ENCODE data around the gene SHISA2. TPM values are rescaled to one million over a fixed set of nuclear protein-coding genes. Genes with fewer than 3 reads are reported as not detected.
"Not testable (repeated sequence)": the region's sequence is repeated elsewhere in the genome, so short reads cannot be mapped to it uniquely, and the experiment has no call there.

The SHISA2 gene
- 1 to 10 TPM in 2 of 4 donors, under 1 TPM in 2; 0.25 to 2.0 (median 1.1) TPM for total RNA-seq

DNA sequence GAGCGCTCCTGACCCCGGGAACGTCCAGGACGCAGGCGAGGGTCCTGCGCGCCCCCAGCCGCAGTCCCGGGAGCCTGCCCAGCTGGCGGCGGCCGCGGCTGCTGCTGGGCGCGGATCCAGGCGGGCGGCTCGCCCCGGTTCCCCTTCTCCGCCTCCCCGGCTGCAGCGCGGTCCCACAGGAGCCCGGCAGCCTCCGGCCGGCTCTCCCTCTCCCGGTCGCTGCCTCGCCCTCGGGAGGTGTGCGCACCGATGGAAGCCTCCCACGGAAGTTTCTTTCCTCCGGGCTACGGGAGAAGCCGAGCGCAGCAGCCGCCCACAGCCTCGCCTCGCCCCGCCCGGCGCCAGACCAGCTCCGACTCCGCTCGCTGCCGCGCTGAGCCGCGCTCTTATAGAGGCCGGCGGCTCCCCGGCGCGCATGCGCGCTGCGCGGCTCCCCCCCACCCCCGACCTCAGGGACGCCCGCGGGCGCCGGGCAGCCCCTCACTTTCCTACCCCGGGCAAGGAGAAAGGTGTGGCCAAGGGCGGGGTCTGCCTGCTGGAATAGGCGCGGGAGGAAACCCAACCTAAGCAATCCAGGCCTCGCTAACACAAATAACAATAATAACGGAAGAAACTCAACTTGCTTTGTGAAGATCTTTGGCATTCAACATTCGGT, at the start of gene SHISA2:
Gene SHISA2 (minus strand): TSS at position 360 of the 655 bp plus-strand sequence. CDS start 1,041 bp downstream, outside the sequence.
- ATAC-seq (ENCODE audit: low FRiP score) (peak; percentile 91), DNase-seq (ENCODE audit: low spot score) (no peak)
- TF ChIP-seq, protein P1, sequence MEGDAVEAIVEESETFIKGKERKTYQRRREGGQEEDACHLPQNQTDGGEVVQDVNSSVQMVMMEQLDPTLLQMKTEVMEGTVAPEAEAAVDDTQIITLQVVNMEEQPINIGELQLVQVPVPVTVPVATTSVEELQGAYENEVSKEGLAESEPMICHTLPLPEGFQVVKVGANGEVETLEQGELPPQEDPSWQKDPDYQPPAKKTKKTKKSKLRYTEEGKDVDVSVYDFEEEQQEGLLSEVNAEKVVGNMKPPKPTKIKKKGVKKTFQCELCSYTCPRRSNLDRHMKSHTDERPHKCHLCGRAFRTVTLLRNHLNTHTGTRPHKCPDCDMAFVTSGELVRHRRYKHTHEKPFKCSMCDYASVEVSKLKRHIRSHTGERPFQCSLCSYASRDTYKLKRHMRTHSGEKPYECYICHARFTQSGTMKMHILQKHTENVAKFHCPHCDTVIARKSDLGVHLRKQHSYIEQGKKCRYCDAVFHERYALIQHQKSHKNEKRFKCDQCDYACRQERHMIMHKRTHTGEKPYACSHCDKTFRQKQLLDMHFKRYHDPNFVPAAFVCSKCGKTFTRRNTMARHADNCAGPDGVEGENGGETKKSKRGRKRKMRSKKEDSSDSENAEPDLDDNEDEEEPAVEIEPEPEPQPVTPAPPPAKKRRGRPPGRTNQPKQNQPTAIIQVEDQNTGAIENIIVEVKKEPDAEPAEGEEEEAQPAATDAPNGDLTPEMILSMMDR (IDR thresholded peaks at IDR 0.05): no peak

DNA sequence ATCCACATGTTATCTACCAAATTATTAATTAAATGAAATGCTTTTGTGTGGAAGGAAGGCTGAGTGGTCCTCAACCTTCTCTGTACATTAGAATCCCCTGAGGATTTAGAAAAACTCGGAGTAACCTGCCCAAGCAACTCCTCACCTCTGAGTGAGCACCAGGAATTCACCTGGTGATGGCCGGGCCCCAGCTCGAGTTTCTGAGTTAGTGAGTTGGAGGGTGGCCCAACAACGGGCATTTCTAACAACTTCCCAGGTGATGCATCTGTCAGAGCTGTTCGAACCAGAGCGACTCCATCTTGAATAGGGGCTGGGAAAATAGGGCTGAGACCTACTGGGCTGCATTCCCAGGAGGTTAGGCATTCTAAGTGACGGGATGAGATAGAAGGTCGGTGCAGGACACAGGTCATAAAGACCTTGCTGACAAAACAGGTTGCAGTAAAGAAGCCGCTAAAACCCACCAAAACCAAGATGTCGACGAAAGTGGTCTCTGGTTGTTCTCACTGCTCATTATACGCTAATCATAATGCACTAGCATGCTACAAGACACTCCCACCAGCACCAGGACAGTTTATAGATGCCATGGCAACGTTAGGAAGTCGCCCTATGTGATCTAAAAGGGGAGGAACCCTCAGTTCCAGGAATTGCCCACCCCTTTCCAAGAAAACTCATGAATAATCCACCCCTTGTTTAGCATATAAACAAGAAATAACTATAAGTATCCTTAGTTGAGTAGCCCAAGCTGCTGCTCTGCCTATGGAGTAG, 44.2 kb upstream of the SHISA2 start:
- DNase-seq (ENCODE audit: low spot score) (no peak), ATAC-seq (ENCODE audit: low FRiP score) (no peak)
- TF ChIP-seq, protein P1 (IDR thresholded peaks at IDR 0.05): no peak

DNA sequence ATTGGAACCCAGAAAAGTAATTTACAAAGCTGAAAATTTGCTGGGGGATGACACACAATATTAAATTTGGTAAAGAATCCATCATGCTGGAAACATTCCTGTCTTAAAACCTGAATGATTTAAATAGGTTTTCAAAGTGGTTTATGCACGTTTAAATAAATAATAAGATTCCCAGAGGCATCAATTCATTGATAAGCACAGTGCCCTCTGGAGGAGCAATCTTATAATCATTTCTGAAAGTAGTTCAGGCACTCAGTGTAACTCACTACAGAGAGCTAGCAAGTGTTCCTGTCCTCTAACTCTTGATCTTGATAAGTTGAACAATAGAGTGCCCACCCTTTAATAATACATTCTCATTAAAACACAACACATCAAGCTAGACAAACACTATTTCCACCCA, 43.5 kb upstream of the SHISA2 start:
- ATAC-seq (ENCODE audit: low FRiP score): no peak
- TF ChIP-seq, protein P1 (IDR thresholded peaks at IDR 0.05): no peak
- no peak for DNase-seq (ENCODE audit: low spot score)

DNA sequence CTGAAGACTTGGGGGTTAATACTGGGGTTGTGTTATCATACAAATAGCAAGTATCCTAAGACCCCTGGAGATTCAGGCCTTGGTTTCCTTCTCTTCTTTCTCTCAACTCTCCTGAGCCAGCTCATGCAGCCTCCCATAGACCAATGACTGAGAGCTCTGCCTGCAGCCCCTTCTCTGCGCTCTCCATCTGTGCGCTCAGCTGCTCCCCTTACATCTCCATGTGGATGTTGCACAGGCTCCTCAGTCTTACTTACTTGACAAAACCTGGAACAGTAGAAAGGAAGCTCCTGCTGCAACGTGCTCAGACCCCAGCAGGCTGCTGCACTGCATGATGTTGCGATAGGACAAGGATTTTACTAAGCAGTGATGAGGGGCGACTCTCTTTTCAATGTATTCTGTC, 25.0 kb upstream of the SHISA2 start:
- not testable (repeated sequence) for ATAC-seq (ENCODE audit: low FRiP score); DNase-seq (ENCODE audit: low spot score)

DNA sequence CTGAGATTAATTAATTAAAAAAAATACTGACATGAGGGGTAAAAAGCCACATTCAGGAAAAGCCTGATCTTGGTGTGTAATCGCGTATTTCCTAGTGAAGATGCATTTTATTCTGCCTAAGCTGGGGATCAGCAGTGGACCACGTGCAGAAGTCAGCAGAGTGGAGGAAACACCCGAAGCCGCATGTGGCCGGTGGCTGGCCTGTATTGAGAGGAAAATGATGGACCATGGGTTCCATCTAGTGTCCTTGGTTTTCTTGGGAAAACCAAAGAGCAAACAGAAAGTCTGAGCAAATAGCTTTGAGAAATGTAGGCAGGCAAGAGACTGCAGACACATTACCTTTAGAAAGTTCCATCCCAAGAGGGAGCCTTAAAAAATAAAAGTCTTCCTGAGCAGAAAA, 23.7 kb upstream of the SHISA2 start:
- no peak for DNase-seq (ENCODE audit: low spot score)
- TF ChIP-seq, protein P1 (IDR thresholded peaks at IDR 0.05): no peak
- ATAC-seq (ENCODE audit: low FRiP score): no peak

DNA sequence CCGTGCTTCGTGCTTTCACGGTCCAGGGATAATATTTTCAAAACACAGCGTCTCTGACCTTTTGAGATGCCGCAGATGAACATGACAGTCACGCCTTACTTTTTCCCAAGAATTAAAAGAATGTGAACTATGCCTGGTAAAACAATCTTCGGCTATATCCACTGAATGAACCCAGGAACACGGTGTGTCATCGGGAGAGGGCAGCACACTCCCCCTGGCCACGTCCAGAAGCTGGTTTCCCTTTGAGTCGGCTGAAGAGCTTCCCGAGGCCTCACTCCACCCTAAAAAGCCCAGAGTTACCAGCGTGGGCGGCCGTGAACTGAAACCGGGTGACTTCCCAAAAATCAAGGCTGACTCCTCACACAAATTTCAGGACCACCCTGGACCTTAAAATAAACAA, 22.9 kb upstream of the SHISA2 start:
- ATAC-seq (ENCODE audit: low FRiP score) (no peak), DNase-seq (ENCODE audit: low spot score) (no peak)
- TF ChIP-seq, protein P1 (IDR thresholded peaks at IDR 0.05): no peak

DNA sequence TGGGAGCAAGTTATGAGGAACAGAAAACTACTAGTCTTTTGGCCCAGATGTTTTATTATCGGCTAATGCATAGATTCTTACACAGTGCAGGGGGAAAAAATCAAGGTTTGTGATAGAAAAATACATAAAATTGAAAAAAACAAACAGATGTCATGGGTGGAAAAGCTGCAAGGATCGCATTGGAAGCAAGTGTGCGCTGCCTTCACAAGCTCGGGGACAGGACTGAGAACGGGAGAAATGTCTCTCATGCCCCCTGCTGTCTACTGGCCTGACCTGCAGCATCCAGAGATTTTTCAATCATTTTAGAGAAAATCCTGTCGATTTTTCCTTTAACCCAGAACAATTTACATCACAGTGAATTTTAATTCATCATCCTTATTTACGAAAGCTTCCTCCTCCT, 20.5 kb upstream of the SHISA2 start:
- ATAC-seq (ENCODE audit: low FRiP score): peak; percentile 52
- DNase-seq (ENCODE audit: low spot score): not testable (repeated sequence)

DNA sequence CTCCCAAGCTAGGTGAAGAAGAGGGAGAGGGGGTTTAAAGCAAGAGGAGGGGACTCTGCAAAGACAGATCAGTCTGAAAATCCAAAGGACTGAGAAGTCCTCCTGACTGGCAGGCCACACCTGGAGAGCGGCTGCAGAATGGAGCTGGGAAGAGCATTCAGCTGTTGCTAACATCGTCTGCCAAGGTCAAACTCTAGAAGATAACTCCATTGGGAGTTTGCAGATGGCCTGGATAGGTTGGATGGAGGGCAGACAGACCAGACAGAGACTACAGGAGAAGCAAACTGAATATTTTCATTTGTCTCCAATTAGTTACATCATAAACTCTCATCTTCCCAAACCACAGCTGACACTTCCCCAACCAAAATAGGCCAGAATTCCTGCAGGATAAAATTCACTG, 19.9 kb upstream of the SHISA2 start:
- TF ChIP-seq, protein P1 (IDR thresholded peaks at IDR 0.05): no peak
- DNase-seq (ENCODE audit: low spot score) (no peak), ATAC-seq (ENCODE audit: low FRiP score) (no peak)

DNA sequence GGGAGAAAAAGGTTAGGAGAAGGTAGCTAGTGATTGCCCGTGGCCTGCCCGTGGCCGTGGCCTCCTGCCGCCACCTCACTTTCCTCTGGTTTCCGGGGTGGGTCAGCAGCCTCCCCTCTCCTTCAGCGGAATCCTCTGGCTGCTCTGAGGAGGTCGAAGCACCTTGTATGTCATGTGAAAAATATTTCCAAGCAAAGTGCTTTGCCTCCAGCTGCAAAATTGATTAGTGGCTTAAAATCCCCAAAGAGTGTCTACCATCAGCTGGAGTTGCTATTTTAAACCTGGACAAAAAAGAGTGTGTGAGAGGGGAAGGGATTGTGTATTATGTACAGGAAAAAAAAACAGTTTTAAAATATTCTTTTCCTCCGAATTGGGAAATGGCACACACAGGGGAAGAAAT, 17.8 kb upstream of the SHISA2 start:
- not testable (repeated sequence) for DNase-seq (ENCODE audit: low spot score); ATAC-seq (ENCODE audit: low FRiP score)

DNA sequence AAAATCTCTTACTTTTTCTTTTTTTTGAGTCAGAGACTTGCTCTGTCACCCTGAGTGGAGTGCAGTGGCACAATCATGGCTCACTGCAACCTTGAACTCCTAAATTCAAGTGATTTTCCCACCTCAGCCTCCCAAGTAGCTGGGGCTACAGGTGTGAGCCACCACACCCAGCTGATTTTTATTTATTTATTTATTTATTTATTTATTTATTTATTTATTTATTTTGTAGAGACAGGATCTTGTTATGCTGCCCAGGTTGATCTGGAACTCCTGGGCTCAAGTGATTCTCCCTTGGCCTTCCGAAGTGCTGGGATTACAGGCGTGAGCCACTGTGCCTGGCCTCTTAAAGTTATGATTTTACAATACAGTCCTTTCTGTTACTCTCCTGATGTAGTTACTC, 16.6 kb upstream of the SHISA2 start:
- DNase-seq (ENCODE audit: low spot score); ATAC-seq (ENCODE audit: low FRiP score): not testable (repeated sequence)
